Neuronal stem cell (in vitro differentiated cells): ENCODE measurements around the gene HES6.

Experiments used
- DNase-seq: peaks from one replicate; pipeline ENCODE4 v3.0.0-alpha.2; 2013; ENCODE audit warnings: low spot score
- H2AFZ ChIP-seq: one replicate; pipeline ENCODE4 v1.6.1; 2013; ENCODE audit warnings: mild to moderate bottlenecking, low read length, inconsistent platforms
- H2AK5ac ChIP-seq: 2 replicates; pipeline ENCODE4 v1.6.1; 2013; ENCODE audit warnings: low read depth, mild to moderate bottlenecking, inconsistent platforms, low read length, moderate library complexity, mixed read lengths
- H2BK120ac ChIP-seq: 2 replicates; pipeline ENCODE4 v1.6.1; 2013; ENCODE audit warnings: low read depth, mild to moderate bottlenecking, inconsistent platforms, low read length, moderate library complexity, mixed read lengths
- H2BK12ac ChIP-seq: one replicate; pipeline ENCODE4 v1.6.1; 2013; ENCODE audit warnings: low read length, inconsistent platforms
- H2BK15ac ChIP-seq: 2 replicates; pipeline ENCODE4 v1.6.1; 2013; ENCODE audit warnings: mild to moderate bottlenecking, low read length, inconsistent platforms, mixed read lengths
- H2BK5ac ChIP-seq: one replicate; pipeline ENCODE4 v1.6.1; 2013; ENCODE audit warnings: inconsistent platforms, mild to moderate bottlenecking, low read length, moderate library complexity
- H3K14ac ChIP-seq: one replicate; pipeline ENCODE4 v1.6.1; 2013; ENCODE audit warnings: low read length, inconsistent platforms
- H3K18ac ChIP-seq: 2 replicates; pipeline ENCODE4 v1.6.1; 2013; ENCODE audit warnings: low read length, inconsistent platforms
- H3K23ac ChIP-seq: 2 replicates; pipeline ENCODE4 v1.6.1; 2013; ENCODE audit warnings: low read depth, mild to moderate bottlenecking, mixed read lengths, low read length, inconsistent platforms; ENCODE audit not compliant: poor library complexity
- H3K27ac ChIP-seq: replicated peaks from 3 replicates; pipeline ENCODE4 v1.5.1; 2013; ENCODE audit warnings: low read length, inconsistent platforms
- H3K27me3 ChIP-seq, 3 experiments: 2 replicates each; pipeline ENCODE4 v1.6.1; 2013; ENCODE audit warnings: low read length in 3 of 3, mild to moderate bottlenecking in 2 of 3, inconsistent platforms in 1 of 3, low read depth in 1 of 3, mixed read lengths in 1 of 3, moderate library complexity in 1 of 3; ENCODE audit not compliant: control insufficient read depth in 3 of 3, insufficient read depth in 3 of 3
- H3K36me3 ChIP-seq, 2 donors: replicated peaks in 1 of 2; 2 replicates each; pipeline ENCODE4 v1.6.1; 2013; ENCODE audit warnings: low read length in 2 of 2; ENCODE audit not compliant: control insufficient read depth in 2 of 2, insufficient read depth in 2 of 2
- H3K4ac ChIP-seq: 2 replicates; pipeline ENCODE4 v1.6.1; 2013; ENCODE audit warnings: inconsistent platforms, mild to moderate bottlenecking, low read length, moderate library complexity
- H3K4me1 ChIP-seq, 2 donors: 1 replicate in 1 of 2; 2 replicates in 1 of 2; pipeline ENCODE4 v1.6.1; 2013; ENCODE audit warnings: low read length in 2 of 2, low read depth in 1 of 2; ENCODE audit not compliant: control insufficient read depth in 2 of 2, insufficient read depth in 1 of 2
- H3K4me2 ChIP-seq: one replicate; pipeline ENCODE4 v1.6.1; 2013; ENCODE audit warnings: mild to moderate bottlenecking, low read length, inconsistent platforms; ENCODE audit not compliant: insufficient read depth, poor library complexity, severe bottlenecking
- H3K4me3 ChIP-seq, 2 donors: 2 replicates each; pipeline ENCODE4 v1.5.1; 2013; ENCODE audit warnings: low read length in 2 of 2, mild to moderate bottlenecking in 2 of 2, inconsistent platforms in 1 of 2, moderate library complexity in 1 of 2
- H3K79me1 ChIP-seq: one replicate; pipeline ENCODE4 v1.6.1; 2013; ENCODE audit warnings: low read depth, mild to moderate bottlenecking, inconsistent platforms, low read length, moderate library complexity
- H3K9ac ChIP-seq: one replicate; pipeline ENCODE4 v1.6.1; 2013; ENCODE audit warnings: mild to moderate bottlenecking, low read depth, low read length, inconsistent platforms; ENCODE audit not compliant: poor library complexity
- H3K9me3 ChIP-seq, 2 donors: replicated peaks in 1 of 2; 2 replicates each; pipeline versions ENCODE3 to v1.6.1; 2013; ENCODE audit warnings: low read length in 2 of 2, mild to moderate bottlenecking in 2 of 2, inconsistent platforms in 1 of 2, low read depth in 1 of 2, mixed read lengths in 1 of 2, moderate library complexity in 1 of 2; ENCODE audit not compliant: control insufficient read depth in 2 of 2, insufficient read depth in 1 of 2
- H4K8ac ChIP-seq: one replicate; pipeline ENCODE4 v1.6.1; 2013; ENCODE audit warnings: low read depth, mild to moderate bottlenecking, inconsistent platforms, low read length, moderate library complexity
- H4K91ac ChIP-seq: one replicate; pipeline ENCODE4 v1.6.1; 2013; ENCODE audit warnings: low read length, low read depth, mild to moderate bottlenecking, inconsistent platforms; ENCODE audit not compliant: poor library complexity
- WGBS, 2 donors: extraction: QIAGEN DNeasy Blood & Tissue Kit; methylation state at CpG; one replicate each; pipeline ENCODE4 v1.1.7; 2013; ENCODE audit warnings: missing lambda C conversion rate in 2 of 2, mixed read lengths in 1 of 2; ENCODE audit not compliant: insufficient read length in 2 of 2, insufficient replicate concordance in 1 of 2; ENCODE audit errors: extremely low coverage in 2 of 2; 5-methylcytosine and 5-hydroxymethylcytosine counted together

HES6 gene

GRCh38 chr2:238281826-238282480 lies 42.1 kb upstream of the HES6 start:
- Histone ChIP-seq H3K9me3 (no peaks in the 10 kb centered on the region), H3K4me2 (no peak overlapping the region), H3K27me3 (no peaks in the 10 kb centered on the region), H3K4me3 (no peak overlapping the region), H3K14ac (no peak overlapping the region), H3K79me1 (peaks cover 1% of the 10 kb centered on the region), H2AFZ (no peak overlapping the region), H3K27ac (no peak overlapping the region), H3K9ac (peak overlapping the region; percentile 47), H2BK15ac (no peak overlapping the region), H2BK120ac (peak overlapping the region; percentile 24), H3K4me1 (peaks cover 20 to 22% of the 10 kb centered on the region in 2 donors), H2BK5ac (no peak overlapping the region), H4K91ac (no peak overlapping the region), H3K23ac (no peak overlapping the region), H4K8ac (no peak overlapping the region), H3K36me3 (peaks cover 0 to 5% of the 10 kb centered on the region in 2 donors), H2AK5ac (no peak overlapping the region), H3K18ac (peak overlapping the region; percentile 78), H2BK12ac (no peak overlapping the region), H3K4ac (no peak overlapping the region)
- DNase-seq, result no peak
- no CpG with 5 or more reads among the region's 13 CpGs for WGBS, 2 donors

GRCh38 chr2:238280083-238280825 lies 40.4 kb upstream of the HES6 start:
- no peak for DNase-seq
- peaks cover 6 to 8% of the 10 kb centered on the region in 2 donors for H3K4me1 ChIP-seq
- H2BK5ac ChIP-seq, result no peak overlapping the region
- H3K4me2 ChIP-seq, result no peak overlapping the region
- no peak overlapping the region for H2BK120ac ChIP-seq
- H3K27me3 ChIP-seq, result no peaks in the 10 kb centered on the region
- WGBS, 2 donors, result no CpG with 5 or more reads among the region's 12 CpGs
- H3K14ac ChIP-seq, result no peak overlapping the region
- H3K27ac ChIP-seq, result no peak overlapping the region
- H3K9me3 ChIP-seq, result no peaks in the 10 kb centered on the region
- no peak overlapping the region for H2AFZ ChIP-seq
- H3K4me3 ChIP-seq, result no peak overlapping the region
- H4K91ac ChIP-seq, result no peak overlapping the region
- H2BK15ac ChIP-seq, result no peak overlapping the region
- peaks cover 3 to 19% of the 10 kb centered on the region in 2 donors for H3K36me3 ChIP-seq
- H4K8ac ChIP-seq, result no peak overlapping the region
- H2BK12ac ChIP-seq, result no peak overlapping the region
- H3K18ac ChIP-seq, result no peak overlapping the region
- peaks cover 1% of the 10 kb centered on the region for H3K79me1 ChIP-seq
- no peak overlapping the region for H3K4ac ChIP-seq
- no peak overlapping the region for H2AK5ac ChIP-seq
- no peak overlapping the region for H3K23ac ChIP-seq
- H3K9ac ChIP-seq, result no peak overlapping the region

DNA sequence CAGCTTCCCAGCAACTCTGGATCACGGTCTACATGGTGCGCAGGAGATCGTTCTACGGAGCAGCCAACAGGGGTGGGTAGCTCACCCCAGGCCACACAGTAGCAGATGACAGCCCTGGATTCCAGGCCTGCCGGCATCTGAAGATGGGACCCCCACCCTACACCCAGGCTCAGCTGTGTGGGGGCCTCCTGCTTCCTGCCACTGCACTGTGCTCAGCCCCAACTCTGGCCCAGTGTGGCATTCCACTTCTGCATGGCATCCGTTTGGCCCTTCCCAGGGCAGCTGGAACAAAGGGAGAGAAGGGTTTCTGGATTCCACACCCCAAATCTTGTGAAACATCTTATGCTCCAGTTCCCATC lies 39.5 kb upstream of the HES6 start:
- Histone ChIP-seq H2BK15ac (no peak overlapping the region), H4K8ac (no peak overlapping the region), H3K4me3 (no peak overlapping the region), H3K23ac (peak overlapping the region; percentile 49), H2AK5ac (peak overlapping the region; percentile 6), H3K4me2 (no peak overlapping the region), H2BK12ac (no peak overlapping the region), H3K18ac (no peak overlapping the region), H3K4me1 (peaks cover 0 to 2% of the 10 kb centered on the region in 2 donors), H3K79me1 (peaks cover 1% of the 10 kb centered on the region), H2BK5ac (no peak overlapping the region), H3K36me3 (peaks cover 4 to 29% of the 10 kb centered on the region in 2 donors), H3K4ac (peak overlapping the region; percentile 55), H2AFZ (no peak overlapping the region), H3K27me3 (no peaks in the 10 kb centered on the region), H3K27ac (no peak overlapping the region), H3K9ac (no peak overlapping the region), H3K9me3 (no peaks in the 10 kb centered on the region), H3K14ac (no peak overlapping the region), H4K91ac (no peak overlapping the region), H2BK120ac (no peak overlapping the region)
- WGBS, 2 donors, result no CpG with 5 or more reads among the region's 6 CpGs
- no peak for DNase-seq

DNA sequence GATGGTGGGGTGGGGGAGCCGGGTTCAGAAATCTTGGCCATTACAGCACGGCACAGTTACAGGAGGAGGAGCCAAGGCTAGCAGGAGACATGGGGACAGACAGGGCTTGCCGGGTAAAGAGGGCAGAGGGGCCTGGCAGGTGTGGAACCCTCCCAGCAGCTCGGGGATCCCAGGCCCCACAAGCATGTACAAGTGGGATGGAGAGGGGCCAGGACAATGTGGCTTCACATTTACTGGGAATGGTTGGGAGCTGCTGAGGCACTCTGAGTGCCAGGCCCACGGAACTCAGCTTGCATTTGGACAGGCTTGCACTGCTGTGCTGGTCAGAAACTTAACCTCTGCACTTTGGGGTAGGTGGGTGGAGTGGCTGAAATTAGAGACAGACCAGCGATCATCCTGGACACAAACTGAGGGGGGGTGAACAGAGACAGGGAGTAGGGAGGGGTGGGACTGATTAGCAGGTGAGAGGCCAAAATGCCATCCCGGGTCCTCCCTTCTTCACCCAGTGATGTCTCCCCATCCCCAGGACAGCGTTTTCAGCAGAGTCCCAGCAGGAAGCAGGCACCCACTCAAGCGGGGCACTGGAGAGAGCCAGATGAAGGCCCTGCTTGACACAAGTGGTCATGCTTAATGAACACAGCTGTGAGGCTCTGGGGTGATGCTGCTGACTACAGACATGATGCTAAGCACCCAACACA lies 38.9 kb upstream of the HES6 start:
- Histone ChIP-seq H2AFZ (no peak overlapping the region), H3K4me3 (no peak overlapping the region), H2AK5ac (peak overlapping the region; percentile 6), H2BK120ac (no peak overlapping the region), H3K9me3 (no peaks in the 10 kb centered on the region), H3K23ac (peak overlapping the region; percentile 49), H3K4me1 (peaks cover 0 to 2% of the 10 kb centered on the region in 2 donors), H2BK5ac (no peak overlapping the region), H3K18ac (no peak overlapping the region), H4K91ac (no peak overlapping the region), H3K27ac (no peak overlapping the region), H3K14ac (no peak overlapping the region), H3K27me3 (no peaks in the 10 kb centered on the region), H3K4ac (peak overlapping the region; percentile 55), H2BK12ac (no peak overlapping the region), H3K9ac (no peak overlapping the region), H2BK15ac (no peak overlapping the region), H3K36me3 (peaks cover 7 to 32% of the 10 kb centered on the region in 2 donors), H4K8ac (no peak overlapping the region), H3K79me1 (peaks cover 1% of the 10 kb centered on the region), H3K4me2 (no peak overlapping the region)
- no CpG with 5 or more reads among the region's 9 CpGs for WGBS, 2 donors
- DNase-seq, result no peak
